Hepatic stellate cell (primary cell): ENCODE data around the gene BPIFB2.
"Not testable (repeated sequence)": the region's sequence is repeated elsewhere in the genome, so short reads cannot be mapped to it uniquely, and the experiment has no call there.

Source experiments
- DNase-seq: peaks from one replicate; pipeline ENCODE4 v3.0.0; 2011; ENCODE audit warnings: low spot score

The BPIFB2 gene

DNA sequence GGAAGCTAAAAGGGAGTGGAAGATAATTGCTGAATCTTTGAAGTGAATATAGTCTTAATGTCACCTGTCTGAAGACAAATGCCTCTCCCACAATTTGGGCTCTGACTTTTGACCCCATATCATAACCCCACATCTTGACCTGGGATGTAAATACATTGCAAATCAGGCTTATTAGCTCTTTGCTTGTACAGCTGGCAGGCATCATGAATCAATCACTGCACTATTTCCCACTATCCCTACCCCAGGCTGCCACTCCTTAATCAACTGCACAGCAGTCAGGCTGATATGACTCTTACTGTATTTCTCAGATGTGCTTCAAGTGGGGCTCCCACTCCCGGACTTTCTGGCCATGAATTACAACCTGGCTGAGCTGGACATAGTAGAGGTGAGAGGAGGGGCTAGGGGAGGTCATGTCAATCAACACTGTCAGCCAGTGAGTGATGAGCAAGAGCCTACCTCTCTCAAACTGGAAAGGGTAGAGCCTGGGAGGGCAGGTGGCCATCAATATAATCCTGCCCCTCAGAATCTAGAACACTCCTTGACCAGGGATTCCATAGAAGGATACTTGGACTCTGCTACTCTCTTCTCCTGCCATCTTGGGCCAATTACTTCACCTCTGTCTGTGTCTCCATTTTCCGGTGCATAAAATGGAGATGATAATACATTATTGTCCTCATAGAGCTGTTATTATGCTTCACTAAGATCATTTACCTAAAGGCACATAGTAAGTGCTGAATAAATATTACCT is 35.7 kb downstream of the BPIFB2 start:
- DNase-seq = no peak

DNA sequence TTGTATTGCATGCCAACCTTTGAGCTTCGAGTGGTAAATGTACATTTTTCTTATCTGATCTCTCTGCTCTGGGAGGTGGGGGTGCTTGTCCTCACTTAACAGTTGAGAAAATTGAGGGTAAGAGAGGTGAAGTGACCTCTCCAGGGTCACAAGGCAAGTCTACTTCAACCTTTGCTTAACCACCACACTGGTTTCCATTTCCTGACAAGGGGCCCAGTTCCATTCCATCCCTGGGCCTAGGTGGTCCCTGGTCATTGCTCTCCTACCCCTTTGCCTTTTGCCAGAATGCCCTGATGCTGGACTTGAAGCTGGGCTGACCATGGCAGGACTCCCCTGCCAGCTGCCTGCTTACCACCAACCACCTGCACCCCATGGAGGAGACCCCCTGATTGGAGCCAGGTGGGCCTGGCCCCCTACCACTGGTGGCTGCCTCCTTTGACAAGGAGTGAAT is 36.3 kb downstream of the BPIFB2 start:
- DNase-seq = no peak

DNA sequence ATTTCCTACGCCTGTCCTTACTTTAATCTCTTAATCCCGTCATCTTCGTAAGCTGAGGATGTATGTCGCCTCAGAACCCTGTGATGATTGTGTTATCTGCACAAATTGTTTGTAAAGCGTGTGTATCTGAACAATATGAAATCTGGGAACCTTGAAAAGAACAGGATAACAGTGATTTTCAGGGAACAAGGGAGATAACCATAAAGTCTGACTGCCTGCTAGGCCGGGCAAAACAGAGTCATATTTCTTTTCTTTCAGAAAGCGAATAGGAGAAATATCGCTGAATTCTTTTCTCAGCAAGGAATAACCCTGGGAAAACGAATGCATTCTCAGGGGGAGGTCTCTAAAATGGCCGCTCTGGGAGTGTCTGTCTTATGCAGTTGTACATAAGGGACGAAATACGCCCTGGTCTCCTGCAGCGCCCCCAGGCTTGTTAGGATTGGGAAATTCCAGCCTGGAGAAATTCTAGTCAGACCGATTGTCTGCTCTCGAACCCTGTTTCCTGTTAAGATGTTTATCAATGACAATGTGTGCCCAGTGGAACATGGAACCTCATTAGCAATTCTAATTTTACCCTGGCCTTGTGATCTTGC is 37.7 kb downstream of the BPIFB2 start:
- DNase-seq = not testable (repeated sequence)

DNA sequence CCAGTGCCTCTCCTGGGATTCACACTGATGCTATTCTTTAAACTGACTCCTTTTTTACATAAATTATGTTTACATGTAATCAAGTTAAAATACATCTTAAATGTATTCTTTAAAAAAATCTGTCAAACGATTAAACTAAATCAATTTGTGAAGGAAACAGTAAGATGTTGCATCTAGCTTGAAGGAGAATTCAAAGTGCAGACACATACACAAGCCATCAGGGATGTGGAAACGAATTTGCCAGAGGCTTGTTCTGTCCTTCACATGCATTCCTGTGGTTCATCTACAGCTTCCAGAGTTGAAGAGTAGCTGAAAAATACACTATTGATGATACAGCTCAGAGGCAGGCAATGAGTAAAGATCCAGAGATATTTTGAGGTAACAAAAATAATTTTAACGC is 38.9 kb downstream of the BPIFB2 start:
- no peak for DNase-seq

DNA sequence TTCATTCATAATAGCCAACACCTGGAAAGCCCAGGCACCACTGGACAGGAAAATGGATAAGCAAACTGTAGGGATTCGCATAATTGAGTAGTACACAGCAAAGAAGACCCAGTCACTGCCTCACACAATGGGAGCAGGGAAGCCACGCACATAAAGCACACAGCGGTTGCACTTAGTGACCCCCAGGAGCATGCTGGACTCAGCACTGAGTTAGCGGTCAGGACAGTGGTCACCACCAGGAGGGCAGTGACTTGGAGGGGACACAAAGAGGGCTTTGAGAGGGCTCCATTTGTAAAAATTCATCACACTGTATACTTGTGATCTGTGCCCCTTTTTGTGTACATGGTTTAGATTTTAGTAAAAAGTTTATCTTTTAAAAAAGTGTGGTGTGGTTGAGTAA is 43.8 kb downstream of the BPIFB2 start:
- no peak for DNase-seq

DNA sequence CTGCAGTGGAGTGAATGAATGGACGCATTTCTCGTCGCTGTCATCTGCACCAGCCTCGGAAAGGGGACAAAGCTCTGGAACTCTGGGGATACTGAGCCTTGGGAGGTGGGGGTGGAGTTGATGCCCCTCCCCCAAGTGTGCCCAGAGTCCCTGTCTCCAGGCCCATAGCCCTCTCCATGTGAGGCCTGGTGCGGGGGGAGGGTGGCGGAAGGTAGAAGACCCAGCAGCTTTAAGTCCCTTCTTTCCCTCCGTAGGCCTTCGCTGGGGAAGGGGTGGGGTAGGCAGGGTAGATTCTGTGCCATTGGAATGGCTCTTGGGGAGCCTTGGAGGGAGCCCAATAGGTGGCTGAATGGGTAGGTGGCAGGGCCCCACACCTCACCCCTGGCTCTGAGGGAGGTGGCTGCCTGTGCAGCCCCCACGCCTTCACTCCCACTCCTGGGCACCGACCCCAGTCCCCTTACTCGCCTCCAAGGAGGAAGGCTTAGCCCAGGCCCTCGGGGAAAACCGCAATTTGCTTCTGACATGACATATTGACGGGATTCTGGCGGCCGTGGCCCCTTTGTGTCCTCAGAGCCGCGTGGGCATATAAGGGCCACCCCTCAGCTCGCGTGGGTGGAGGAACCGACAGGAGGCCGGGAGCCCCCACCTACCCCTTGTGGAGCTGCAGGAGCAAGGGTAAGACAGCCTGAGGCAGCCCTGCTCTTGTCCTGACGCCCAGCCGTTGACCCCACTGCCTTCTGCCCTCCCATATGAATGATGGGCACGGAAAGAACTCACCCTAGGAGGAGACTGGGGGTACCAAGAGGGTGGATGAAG is 46.0 kb downstream of the BPIFB2 start, which contains the start of gene BPIFB3:
TSS of gene BPIFB3 (plus strand) at position 613 of the 816 bp plus-strand sequence. CDS start 1,533 bp downstream, outside the sequence.
- DNase-seq = no peak

DNA sequence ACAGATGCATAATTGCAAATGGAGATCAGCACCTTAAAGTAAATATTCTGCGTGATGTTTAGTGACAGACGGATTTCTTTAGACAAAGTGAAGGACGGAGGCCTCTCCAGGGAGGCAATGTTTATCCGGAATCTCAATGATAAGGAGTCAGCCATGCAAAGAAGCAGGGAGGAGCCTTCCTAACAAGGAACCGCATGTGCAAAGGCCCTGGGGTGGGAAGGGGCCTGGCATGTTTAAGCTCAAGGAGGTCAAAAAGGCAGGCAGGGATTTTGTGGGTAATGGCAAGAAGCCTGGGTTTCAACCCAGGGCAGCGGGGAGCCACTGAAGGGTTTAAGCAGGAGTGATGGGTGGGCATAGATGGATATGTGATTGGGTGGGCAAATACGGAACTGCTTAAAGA is 46.9 kb downstream of the BPIFB2 start:
- no peak for DNase-seq

DNA sequence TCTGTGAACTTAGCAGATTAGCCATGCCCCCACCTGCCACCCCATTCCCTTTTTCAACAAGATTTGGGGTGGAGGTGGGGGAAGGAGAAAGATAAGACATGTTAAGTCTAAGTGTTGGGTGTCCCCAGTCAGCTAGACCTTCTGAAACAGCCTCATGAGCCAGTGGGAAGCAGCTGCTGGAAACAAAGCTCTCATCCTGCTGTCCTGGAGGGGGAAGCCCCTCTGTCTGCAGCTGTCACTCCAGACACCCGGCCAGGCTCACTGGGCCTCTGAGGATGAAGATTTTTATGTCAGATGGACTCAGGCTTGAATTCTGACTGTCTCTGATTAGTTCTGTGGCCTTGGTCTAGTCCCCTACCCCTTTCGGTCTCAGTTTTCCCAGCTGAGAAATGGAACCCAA is 47.3 kb downstream of the BPIFB2 start:
- no peak for DNase-seq

DNA sequence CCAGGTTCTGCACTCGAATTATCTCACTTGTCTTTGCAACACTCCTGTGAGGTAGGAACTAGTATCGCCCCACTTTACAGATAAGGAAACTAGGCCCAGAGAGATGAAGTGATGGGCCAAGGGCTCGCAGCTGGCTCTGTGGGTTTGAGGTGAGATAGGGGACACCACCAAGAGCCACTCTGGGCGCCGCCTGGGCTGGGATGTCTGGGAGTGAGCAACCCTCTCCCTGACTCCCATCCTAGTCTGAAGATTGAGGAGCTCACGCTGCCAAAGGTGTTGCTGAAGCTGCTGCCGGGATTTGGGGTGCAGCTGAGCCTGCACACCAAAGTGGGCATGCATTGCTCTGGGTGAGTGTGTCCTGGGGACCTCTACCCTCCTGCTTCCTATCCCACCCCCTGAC is 51.6 kb downstream of the BPIFB2 start:
- DNase-seq = no peak

DNA sequence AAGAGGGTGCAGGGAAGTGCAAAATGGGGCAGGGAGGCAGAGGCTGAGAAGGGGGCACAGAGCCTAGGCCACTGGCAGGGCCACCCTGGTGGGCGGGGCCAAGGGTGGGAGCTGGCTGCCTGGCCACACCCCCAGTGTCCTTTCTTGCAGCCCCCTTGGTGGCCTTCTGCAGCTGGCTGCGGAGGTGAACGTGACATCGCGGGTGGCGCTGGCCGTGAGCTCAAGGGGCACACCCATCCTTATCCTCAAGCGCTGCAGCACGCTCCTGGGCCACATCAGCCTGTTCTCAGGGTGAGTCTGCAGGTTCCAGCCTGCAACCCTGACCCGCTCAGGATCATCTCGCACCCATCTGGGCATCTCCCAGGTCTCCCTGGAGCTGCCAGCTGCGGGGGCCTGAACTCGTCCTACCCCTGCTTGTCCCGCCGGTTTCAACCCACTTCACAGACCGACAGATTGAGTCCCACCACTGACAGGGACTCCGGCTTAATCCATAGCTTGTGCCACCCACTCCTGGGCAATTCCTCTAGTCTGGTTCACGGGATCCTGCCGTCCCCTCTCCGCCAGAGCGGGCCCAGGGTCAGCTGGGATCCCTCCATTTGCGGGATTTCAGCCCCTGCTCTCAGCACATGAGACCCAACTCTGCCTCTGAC is 52.4 kb downstream of the BPIFB2 start:
- no peak for DNase-seq

DNA sequence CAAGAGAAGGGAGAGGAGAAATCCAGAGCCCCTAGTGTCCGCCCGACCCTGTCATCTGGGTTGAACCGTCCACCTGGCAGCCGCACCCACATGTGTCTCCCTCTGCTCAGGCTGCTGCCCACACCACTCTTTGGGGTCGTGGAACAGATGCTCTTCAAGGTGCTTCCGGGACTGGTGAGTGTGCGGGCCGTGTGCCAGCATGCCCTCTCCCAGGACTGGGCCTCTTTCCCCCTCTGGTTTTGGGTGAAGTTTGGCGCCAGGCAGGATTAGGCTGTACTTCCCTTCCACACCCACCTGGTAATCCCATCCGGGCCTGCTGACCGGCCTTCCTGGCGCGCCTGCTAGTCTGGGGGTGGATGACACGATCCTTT is 54.1 kb downstream of the BPIFB2 start:
- no peak for DNase-seq

DNA sequence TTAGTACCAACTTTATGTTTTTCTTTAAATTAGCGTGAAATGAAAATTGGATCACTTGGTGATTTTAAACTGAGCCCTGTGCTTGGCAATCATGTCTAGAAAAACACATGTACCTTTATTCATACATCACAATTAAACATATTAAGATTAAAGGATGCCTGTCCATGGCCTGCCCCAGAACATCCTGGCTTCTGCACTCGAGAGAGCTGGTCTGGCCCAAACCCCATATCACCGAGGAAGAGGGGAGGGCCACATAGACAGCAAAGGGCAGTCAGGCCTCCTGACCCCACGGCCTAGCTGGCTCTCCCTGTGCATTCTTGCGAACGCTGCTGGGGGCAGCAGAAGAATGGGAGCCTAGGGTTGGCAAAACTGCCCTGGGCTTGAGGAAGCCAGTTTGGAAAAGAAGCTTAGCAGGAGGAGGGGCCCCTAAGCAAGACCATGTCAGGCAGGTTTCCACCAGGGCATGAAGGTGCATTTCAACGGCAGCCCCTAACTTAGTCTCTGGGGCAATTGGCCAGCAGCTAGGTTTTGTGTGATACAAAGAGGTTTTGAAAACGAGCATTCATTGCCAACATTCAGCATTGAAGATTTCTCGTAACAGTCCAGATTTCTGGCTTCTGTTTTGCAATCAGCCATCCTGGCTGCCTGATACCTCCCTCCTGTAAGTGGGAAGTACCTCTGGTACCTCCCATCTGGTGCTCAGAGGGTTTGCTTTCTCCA is 54.8 kb downstream of the BPIFB2 start:
- no peak for DNase-seq

DNA sequence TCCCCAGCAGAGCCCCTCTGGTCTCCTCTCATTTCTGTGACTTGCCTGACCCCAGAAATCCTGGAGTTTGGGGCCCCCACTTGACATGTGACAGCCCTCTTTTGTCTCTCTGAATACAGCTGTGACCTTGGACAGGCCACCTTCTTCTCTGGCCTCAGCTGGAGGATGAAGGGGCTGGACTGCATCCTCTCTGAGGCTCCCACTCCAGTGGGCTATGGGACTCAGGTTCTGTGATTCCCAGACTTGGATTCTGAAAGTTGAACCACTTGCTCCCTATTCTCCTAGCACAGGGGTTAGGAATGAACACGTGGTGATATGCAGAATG is 55.3 kb downstream of the BPIFB2 start:
- DNase-seq = no peak

DNA sequence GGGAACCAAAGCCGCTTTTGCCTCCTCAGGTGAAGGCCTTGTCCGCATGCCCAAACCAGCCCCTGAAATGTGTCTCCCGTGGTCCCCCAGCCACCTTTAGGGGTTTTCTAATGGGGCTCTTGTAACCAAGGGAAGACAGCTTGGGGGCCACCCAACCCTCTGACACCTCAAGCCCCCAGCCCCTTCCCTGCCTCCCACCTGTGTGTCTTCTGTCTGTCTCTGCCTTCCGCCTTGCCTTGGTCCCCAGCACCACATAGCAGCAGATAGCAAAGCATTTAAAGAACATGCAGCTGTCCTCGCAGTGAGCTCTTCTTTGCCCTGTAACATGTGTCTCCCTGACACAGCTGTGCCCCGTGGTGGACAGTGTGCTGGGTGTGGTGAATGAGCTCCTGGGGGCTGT is 55.8 kb downstream of the BPIFB2 start:
- DNase-seq = no peak

DNA sequence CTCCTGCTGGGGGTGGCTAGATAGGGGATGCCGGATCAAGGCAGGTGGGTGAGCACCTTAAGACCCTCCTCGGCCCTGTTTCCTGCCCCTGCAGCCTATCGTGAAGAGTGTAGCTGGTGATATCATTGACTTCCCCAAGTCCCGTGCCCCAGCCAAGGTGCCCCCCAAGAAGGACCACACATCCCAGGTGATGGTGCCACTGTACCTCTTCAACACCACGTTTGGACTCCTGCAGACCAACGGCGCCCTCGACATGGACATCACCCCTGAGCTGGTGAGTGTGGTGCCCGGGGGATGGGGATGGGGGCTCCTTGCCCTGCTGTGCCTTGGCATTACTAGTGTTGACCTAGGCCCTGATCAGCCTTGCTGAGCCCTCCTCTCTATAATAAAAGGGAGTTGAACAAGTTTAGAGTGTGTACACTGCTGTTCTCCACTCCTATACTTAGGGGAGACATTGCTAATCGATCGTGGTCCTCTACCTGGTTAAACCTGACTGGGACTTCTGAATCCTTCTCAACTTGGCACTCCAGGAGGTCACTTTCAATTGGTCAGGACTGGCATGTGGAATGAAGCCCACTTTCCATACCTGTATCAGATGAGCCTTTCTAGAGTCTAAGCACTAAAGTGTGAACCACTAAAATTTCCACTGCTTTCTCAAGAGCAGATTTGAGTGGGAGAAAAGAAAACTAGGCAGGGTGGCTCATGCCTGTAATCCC is 57.2 kb downstream of the BPIFB2 start:
- DNase-seq = no peak

DNA sequence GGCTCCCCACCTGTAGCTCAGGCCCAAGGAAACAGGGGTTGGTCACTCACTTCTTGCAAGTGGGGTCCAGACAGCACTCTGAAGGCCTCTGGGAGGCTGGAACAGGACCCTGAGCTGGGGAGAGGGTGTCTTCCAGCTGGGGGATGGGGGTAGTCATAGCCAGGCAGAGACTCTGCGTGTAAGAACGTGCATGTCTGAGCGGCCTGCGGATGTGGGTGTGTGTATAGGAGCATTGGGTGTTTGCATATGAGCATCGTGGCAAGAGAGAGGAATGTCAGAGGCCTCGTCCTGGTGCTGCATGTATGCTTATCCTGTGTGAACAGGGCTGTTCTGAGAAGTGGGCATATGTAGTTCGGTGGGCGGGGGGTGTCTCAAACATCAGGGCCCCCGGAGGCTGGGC is 58.3 kb downstream of the BPIFB2 start:
- no peak for DNase-seq

DNA sequence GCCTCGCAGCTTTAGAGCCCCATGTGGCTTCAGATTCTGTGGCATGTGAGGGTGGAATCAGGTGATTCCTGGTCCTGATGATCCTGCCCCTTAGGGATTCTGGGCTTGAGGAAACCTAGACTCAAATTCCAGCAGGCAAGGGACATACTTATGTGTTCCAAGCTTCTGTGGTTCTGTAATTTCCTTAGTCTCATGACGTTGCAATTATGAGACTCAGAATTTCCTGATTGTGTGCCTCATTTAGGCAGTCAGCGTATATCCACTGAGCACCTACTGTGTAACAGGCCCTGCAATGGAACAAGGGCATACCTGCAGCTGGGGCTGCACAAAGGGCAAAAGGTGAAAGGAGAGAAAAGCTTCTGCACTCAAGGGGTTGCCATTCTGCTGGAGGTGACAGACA is 60.3 kb downstream of the BPIFB2 start:
- no peak for DNase-seq

DNA sequence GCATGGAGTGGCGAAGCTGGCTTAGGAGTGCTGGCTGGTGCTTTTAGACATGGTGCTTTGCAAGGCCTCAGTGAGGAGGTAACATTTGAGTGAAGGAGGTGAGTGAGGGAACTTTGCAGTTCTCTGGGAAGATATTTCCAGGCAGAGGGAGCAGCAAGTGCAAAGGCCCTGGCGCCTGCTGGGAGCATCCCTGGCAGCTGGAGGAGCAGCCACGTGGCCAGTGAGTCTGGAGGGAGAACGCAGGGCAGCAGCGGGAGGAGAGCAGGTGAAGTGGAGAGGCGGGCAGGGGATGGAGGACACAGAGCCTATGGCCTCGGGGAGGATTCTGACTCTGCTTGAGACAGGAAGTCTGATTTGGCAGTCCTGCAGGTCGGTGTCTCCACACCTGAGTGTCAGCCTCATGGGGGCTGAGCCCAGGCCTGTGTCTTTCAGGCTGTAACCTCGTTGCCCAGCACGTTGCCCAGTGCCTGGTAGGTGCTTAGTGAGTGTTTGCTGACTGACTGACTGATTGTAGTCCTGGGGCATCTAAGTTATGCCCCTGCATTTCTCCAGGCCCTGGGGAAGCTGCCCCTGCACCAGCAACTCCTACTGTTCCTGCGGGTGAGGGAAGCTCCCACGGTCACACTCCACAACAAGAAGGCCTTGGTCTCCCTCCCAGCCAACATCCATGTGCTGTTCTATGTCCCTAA is 60.9 kb downstream of the BPIFB2 start:
- no peak for DNase-seq

DNA sequence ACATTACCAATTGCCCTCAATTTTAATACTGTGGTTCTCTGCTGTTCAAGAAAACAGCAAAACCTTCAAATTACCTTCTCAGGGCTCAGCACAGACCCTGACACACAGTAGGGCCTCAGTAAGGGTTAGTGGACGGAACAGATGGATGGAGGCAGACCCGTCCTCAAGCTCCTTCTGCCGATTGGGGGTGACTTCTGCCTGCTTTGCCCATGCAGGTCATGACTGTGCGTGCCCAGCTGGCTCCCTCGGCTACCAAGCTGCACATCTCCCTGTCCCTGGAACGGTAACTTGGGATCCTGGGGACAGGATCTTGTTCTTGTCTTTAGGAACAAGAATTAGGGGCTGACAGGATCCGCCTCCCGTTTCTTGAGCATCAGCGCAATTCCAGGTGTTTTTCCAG is 62.2 kb downstream of the BPIFB2 start:
- no peak for DNase-seq

DNA sequence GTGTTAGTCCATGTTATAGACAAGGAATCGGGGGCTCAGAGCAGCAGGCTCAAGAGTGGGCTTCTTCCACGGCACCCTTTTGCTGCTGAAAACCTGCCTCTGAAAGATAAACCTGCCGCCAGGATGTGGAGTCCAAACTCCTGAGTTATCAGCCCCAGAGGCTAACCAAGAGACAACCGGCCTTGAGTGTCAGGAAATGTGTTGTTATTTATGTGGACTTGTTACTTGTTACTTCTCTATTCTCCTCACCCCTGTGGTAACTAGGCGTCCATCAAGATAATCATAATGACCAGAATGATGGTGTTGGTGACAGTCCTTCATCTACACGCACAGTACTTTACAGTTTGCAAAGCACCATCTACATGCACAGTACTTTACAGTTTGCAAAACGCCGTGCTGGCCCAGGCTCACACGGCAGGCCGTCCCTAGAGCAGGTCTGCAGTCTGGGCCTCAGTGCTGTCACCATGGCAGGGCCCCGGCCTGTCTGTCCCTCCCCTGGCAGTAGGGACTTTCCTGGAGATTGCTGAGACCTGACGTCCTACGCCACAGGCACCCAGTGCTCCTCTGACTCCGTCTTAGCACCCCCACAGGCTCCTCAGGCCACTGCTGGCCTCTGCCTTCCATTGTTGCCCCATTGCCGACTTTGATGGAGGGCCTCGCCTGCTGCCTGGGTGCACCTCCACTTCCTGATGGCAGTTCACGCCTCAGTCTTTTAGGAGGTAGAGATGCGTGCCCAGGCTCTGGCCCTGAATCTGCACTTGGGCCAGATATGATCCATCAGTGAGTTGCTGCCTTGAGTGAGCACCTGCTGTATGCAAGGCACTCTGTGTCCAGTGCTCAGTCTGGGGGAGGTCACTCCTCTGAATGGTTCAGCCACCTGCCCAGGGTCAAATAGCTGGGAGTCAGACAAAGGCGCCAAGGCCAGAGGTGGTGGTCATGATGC is 62.9 kb downstream of the BPIFB2 start:
- DNase-seq = no peak
